Mucosa of descending colon (tissue), 3 donors: ENCODE data around the gene ZPBP. TPM values are rescaled to one million over a fixed set of nuclear protein-coding genes. Genes with fewer than 3 reads are reported as not detected.

Experiments
- ATAC-seq: fragments of 200-7000 bp; cut with Tn5 transposase; one replicate; pipeline ENCODE4 v1.9.1; 2020; ENCODE audit warnings: mild to moderate bottlenecking, moderate library complexity
- DNase-seq, 3 donors: peaks; one replicate each; pipeline ENCODE4 v3.0.0-alpha.2; 2020
- H3K36me3 ChIP-seq: fragments of 200-600 bp; one replicate; pipeline ENCODE4 v1.8.0; 2021; ENCODE audit warnings: low read depth, mild to moderate bottlenecking
- H3K4me1 ChIP-seq: fragments of 200-600 bp; one replicate; pipeline ENCODE4 v1.8.0; 2021; ENCODE audit warnings: low read depth, mild to moderate bottlenecking
- H3K4me3 ChIP-seq: fragments of 200-600 bp; one replicate; pipeline ENCODE4 v1.8.0; 2021; ENCODE audit warnings: mild to moderate bottlenecking
- H3K9me3 ChIP-seq: fragments of 200-600 bp; one replicate; pipeline ENCODE4 v1.8.0; 2021; ENCODE audit warnings: mild to moderate bottlenecking
- intact Hi-C, 2 donors: fragments of 100-400 bp; cut with DNase I in 1 of 2; cut with micrococcal nuclease in 1 of 2; formaldehyde crosslinking; loops; one replicate each; pipeline versions ENCODE4 v1.11.0 to v1.11.1; 2022; cut with DNase I, micrococcal nuclease
- total RNA-seq, 3 donors: library from RNA; stranded (reverse); fragmentation: NEBNext Ultra II Directional in 2 of 3; extraction: Animal tissue kit (Norgen Biotek cat#: 25700) in 2 of 3; gene quantifications; one replicate each; pipeline versions ENCODE4 v1.2.1 to v1.2.4, GENCODE V29; 2021 to 2023
- TF ChIP-seq, protein P1 (sequence below): fragments of 200-600 bp; IDR thresholded peaks from one replicate; pipeline ENCODE4 v1.8.0; 2022; ENCODE audit warnings: antibody characterized with exemption, mild to moderate bottlenecking
- donor health status: DM: no; HTN: no; CAD: no; lungs with moderate emphysema.
- donor health status: DM: no; HTN: no; CAD: no.
- donor health status: DM: no; HTN: yes; CAD: no.

The ZPBP gene
- total RNA-seq, 3 donors from 2014 or later: not detected

DNA sequence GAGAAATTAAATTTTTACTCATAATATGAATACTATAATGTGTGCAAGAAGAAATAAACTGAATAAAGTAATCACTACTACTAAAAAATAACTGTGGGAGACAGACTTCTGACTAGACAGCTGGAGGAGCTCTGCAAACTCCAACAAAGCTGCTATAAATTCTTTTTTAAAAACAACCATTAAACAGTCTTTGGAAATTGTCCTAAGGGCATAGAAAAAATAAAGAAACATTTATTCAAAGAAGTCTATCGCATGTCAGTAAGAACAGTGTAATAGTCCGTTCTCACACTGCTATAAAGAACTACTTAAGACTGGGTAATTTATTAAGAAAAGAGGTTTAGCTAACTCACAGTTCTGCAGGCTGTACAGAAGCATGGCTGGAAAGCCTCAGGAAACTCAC is 56.0 kb downstream of the ZPBP start:
- Histone ChIP-seq H3K4me1 (no peaks in the 10 kb centered on the region), H3K9me3 (no peaks in the 10 kb centered on the region), H3K4me3 (no peak overlapping the region), H3K36me3 (no peaks in the 10 kb centered on the region)
- ATAC-seq (no peak), DNase-seq (no peak)
- intact Hi-C loops: no loop called here
- TF ChIP-seq, protein P1, sequence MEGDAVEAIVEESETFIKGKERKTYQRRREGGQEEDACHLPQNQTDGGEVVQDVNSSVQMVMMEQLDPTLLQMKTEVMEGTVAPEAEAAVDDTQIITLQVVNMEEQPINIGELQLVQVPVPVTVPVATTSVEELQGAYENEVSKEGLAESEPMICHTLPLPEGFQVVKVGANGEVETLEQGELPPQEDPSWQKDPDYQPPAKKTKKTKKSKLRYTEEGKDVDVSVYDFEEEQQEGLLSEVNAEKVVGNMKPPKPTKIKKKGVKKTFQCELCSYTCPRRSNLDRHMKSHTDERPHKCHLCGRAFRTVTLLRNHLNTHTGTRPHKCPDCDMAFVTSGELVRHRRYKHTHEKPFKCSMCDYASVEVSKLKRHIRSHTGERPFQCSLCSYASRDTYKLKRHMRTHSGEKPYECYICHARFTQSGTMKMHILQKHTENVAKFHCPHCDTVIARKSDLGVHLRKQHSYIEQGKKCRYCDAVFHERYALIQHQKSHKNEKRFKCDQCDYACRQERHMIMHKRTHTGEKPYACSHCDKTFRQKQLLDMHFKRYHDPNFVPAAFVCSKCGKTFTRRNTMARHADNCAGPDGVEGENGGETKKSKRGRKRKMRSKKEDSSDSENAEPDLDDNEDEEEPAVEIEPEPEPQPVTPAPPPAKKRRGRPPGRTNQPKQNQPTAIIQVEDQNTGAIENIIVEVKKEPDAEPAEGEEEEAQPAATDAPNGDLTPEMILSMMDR: no peak

DNA sequence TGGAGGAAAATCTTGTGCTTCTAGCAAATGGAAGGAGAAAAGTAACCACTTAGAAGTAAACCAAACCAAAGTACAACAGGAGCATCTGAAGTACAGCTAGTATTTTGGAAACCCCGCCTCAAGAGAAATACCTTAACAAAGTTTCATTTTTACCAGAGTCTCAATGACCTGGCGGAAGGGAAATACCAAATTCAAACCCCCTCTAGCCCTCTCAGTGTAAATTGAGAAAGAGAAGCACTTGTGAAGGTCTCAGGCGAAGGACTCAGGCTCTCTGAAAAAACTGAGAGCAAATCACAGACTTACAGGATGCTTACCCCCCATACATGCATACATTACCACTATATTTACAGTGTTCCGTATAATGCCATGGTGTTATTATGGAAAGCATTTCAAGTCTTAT is 70.1 kb downstream of the ZPBP start:
- H3K4me1 ChIP-seq: no peaks in the 10 kb centered on the region
- TF ChIP-seq, protein P1: no peak
- H3K36me3 ChIP-seq: no peaks in the 10 kb centered on the region
- no peak for DNase-seq
- no peak for ATAC-seq
- intact Hi-C loops: no loop called here
- H3K4me3 ChIP-seq: no peak overlapping the region
- peaks cover 2% of the 10 kb centered on the region for H3K9me3 ChIP-seq

DNA sequence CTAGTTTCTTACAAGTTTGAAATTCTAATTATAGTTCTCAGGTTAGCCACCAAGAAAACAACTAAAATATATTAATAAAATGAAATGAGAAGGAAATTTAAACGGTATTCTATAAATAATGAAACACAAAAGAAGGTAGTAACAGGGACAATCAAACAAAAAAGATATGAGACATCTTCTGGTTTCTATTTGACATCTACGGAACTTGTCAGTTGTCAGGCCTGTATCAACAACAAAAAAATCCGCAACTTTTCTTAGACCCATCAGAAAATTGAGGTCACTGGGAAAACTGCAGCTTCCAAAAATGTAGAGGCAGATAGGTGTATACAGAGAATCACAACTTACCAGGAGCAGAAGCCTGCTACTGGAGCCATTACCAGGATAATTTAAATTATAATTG is 70.6 kb downstream of the ZPBP start:
- TF ChIP-seq, protein P1: no peak
- ATAC-seq: no peak
- Histone ChIP-seq H3K4me1 (no peaks in the 10 kb centered on the region), H3K9me3 (peaks cover 2% of the 10 kb centered on the region), H3K4me3 (no peak overlapping the region), H3K36me3 (no peaks in the 10 kb centered on the region)
- DNase-seq: no peak
- intact Hi-C loops: no loop called here

DNA sequence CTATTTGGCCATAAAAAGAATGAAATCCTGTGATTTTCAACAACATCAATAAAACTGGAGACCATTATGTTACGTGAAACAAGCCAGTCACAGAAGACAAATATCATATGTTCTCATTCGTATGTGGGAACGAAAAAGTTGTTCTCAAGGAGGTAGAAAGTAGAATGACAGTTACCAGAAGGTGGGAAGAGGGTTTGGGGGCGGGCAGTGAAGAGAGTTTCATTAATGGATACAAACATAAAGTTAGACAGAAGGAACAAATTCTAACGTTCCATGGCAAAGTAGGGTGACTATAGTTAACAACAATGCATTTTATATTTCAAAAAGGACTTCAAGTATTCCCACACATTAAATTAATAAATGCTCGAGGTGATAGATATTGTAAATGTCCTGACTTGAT is 97.4 kb downstream of the ZPBP start:
- H3K36me3 ChIP-seq: no peaks in the 10 kb centered on the region
- no peak for ATAC-seq
- no peak for DNase-seq
- no peaks in the 10 kb centered on the region for H3K4me1 ChIP-seq
- no peak overlapping the region for H3K4me3 ChIP-seq
- TF ChIP-seq, protein P1: no peak
- intact Hi-C loops: no loop called here
- H3K9me3 ChIP-seq: no peaks in the 10 kb centered on the region

DNA sequence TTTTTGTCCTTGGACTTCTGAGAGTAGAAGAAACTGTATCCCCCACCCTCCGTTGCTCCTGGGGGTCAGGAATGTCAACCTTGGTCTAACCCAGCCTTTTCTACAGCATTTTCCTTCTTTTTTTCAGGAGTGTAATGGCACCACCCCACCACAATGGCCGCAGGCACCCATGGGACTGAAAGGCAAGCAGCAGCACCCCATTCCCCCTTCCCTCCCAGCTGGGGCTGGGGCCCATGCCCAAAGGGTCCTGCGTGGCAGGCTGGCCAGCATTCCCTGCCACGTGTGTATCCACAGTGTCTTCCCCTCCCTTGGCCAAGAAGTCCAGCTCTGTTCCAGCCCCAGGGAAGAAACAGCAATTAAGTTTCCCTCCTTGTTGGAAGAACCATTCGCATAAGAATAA is 106.9 kb downstream of the ZPBP start:
- no peaks in the 10 kb centered on the region for H3K4me1 ChIP-seq
- H3K9me3 ChIP-seq: peaks cover 22% of the 10 kb centered on the region
- TF ChIP-seq, protein P1: no peak
- intact Hi-C loops: no loop called here
- ATAC-seq: no peak
- DNase-seq: no peak
- no peak overlapping the region for H3K4me3 ChIP-seq
- no peaks in the 10 kb centered on the region for H3K36me3 ChIP-seq

DNA sequence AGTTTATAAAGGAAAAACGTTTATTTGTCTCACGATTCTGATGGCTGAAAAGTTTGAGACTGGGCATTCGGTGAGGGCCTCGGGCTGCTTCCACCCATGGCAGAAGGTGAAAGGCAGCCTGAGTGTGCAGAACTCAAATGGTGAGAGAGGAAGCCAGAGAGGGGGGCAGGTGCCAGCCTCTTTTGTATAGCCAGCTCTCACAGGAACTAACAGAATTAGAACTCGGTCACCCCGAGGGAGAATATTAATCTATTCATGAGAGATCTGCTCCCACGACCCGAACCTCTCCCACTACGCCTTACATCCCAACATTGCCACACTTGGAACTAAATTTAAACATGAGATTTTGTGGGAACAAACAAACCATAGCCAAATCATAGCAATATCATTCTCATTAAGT is 112.6 kb downstream of the ZPBP start:
- Histone ChIP-seq H3K4me3 (no peak overlapping the region), H3K36me3 (no peaks in the 10 kb centered on the region), H3K9me3 (no peaks in the 10 kb centered on the region), H3K4me1 (no peaks in the 10 kb centered on the region)
- ATAC-seq: no peak
- TF ChIP-seq, protein P1: no peak
- DNase-seq: no peak
- intact Hi-C loops: no loop called here
